T-helper 1 cell treated with Interleukin-12 subunit alpha and Interleukin-12 subunit beta and Interleukin-4 antibody, amounts not matched to agents 30 ng/mL and 1 ng/mL, for 36 hours (primary cell): ENCODE data around the gene STK10. TPM values are rescaled to one million over a fixed set of nuclear protein-coding genes. Genes with fewer than 3 reads are reported as not detected.
"Not testable (repeated sequence)": the region's sequence is repeated elsewhere in the genome, so short reads cannot be mapped to it uniquely, and the experiment has no call there.

Experiments
- intact Hi-C: fragments of 100-400 bp; cut with micrococcal nuclease; formaldehyde crosslinking; loops from one replicate; pipeline ENCODE4 v1.15.1; 2024
- total RNA-seq: library from RNA; stranded (reverse); gene quantifications from 2 replicates; pipeline ENCODE4 v1.2.3, GENCODE V29; 2022

STK10 gene
- total RNA-seq = 223 and 226 TPM in 2 replicates

GRCh38 chr5:172188033-172188892, at the start of gene STK10:
Gene STK10, minus strand, starts transcription at chr5:172188224. Its CDS starts 182 bp downstream, at chr5:172188042.
- intact Hi-C loops = loop anchor here (1.0 to 10.0 kb wide), 14 partner anchors 38 to 1856 kb away; partner anchors contain the start of genes CREBRF, FBXW11, NPM1 and RPL26L1

GRCh38 chr5:172235827-172236736, 48.1 kb upstream of the STK10 start:
- intact Hi-C loops = loop anchor here (5.0 kb wide), 1 partner anchor 46 kb away; the partner anchor contains the start of gene UBTD2

- intact Hi-C loops = loop anchor here (5.0 kb wide), 1 partner anchor 47 kb away; the partner anchor contains the start of gene UBTD2
Measured at GRCh38 chr5:172235132-172235780, 47.2 kb upstream of the STK10 start.

GRCh38 chr5:172234031-172234430, 46.0 kb upstream of the STK10 start:
- intact Hi-C loops = no loop called here

GRCh38 chr5:172229904-172230303, 41.9 kb upstream of the STK10 start:
- intact Hi-C loops = no loop called here

- intact Hi-C loops = loop anchor here (5.0 kb wide), 2 partner anchors 53 to 57 kb away; partner anchors contain the start of gene UBTD2
Measured at GRCh38 chr5:172224996-172225395, 37.0 kb upstream of the STK10 start.

- intact Hi-C loops = loop anchor here (5.0 kb wide), 2 partner anchors 52 to 58 kb away; partner anchors contain the start of gene UBTD2
Measured at GRCh38 chr5:172223901-172224873, 36.2 kb upstream of the STK10 start.

GRCh38 chr5:172219296-172219695, 31.3 kb upstream of the STK10 start:
- intact Hi-C loops = no loop called here

- intact Hi-C loops = no loop called here
Measured at GRCh38 chr5:172216345-172216744, 28.3 kb upstream of the STK10 start.

- intact Hi-C loops = no loop called here
Measured at GRCh38 chr5:172213126-172213525, 25.1 kb upstream of the STK10 start.

GRCh38 chr5:172211676-172212075, 23.7 kb upstream of the STK10 start:
- intact Hi-C loops = no loop called here

GRCh38 chr5:172209714-172210113, 21.7 kb upstream of the STK10 start:
- intact Hi-C loops = no loop called here

- intact Hi-C loops = no loop called here
Measured at GRCh38 chr5:172207511-172207910, 19.5 kb upstream of the STK10 start.

GRCh38 chr5:172205984-172206383, 18.0 kb upstream of the STK10 start:
- intact Hi-C loops = not testable (repeated sequence)

GRCh38 chr5:172200476-172200875, 12.5 kb upstream of the STK10 start:
- intact Hi-C loops = no loop called here

GRCh38 chr5:172199446-172199845, 11.4 kb upstream of the STK10 start:
- intact Hi-C loops = no loop called here

- intact Hi-C loops = not testable (repeated sequence)
Measured at GRCh38 chr5:172197775-172198174, 9.8 kb upstream of the STK10 start.

GRCh38 chr5:172194985-172195774, 7.2 kb upstream of the STK10 start:
- intact Hi-C loops = no loop called here

GRCh38 chr5:172193872-172194271, 5.8 kb upstream of the STK10 start, which contains the start of gene EFCAB9:
Gene EFCAB9, plus strand, starts transcription at chr5:172194172. Its CDS starts 1 bp downstream, at chr5:172194173.
- intact Hi-C loops = no loop called here
